ENCODE results near the gene PDZRN3. TPM values are rescaled to one million over a fixed set of nuclear protein-coding genes. Genes with fewer than 3 reads are reported as not detected.

The PDZRN3 gene
- total and polyA plus RNA-seq, 2 of the 13 experiments (the other 11 are each of a cell fraction or from before 2014, with no cell fraction given), result not detected

DNA sequence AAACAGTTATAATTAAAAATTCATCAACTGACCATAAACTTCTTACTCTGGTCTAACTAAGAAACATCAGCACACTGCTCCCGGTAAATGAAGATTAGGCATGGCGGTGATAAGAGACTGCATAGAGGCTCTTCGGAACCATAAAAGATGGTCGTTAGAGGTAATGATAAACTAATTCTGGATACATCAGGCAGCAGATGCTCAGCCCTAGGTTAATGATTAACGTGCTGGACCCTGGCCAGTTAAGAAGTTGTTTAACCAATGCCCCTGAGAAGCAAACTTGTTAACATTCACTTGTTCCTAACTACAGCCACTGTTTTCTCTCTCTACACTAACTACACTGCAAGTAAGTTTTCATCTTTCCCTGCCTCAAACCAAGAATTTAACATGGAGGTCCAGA is 111.5 kb downstream of the PDZRN3 start (continued):
- TF ChIP-seq, protein P1, sequence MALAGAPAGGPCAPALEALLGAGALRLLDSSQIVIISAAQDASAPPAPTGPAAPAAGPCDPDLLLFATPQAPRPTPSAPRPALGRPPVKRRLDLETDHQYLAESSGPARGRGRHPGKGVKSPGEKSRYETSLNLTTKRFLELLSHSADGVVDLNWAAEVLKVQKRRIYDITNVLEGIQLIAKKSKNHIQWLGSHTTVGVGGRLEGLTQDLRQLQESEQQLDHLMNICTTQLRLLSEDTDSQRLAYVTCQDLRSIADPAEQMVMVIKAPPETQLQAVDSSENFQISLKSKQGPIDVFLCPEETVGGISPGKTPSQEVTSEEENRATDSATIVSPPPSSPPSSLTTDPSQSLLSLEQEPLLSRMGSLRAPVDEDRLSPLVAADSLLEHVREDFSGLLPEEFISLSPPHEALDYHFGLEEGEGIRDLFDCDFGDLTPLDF (CRISPR knock-in tag; IDR thresholded peaks at IDR 0.05), result no peak
- TF ChIP-seq THYN1 (CRISPR knock-in tag; IDR thresholded peaks at IDR 0.05; ENCODE audit: borderline replicate concordance, low read depth) (no peak), HNRNPH1 (optimal IDR thresholded peaks at IDR 0.05; ENCODE audit: low read depth, low read length) (no peak), CCAR2 (optimal IDR thresholded peaks at IDR 0.05; ENCODE audit: low read depth, low read length) (no peak), BHLHE40 (IDR thresholded peaks at IDR 0.05; ENCODE audit: low read length) (no peak), KDM2A (CRISPR knock-in tag; IDR thresholded peaks at IDR 0.05; ENCODE audit: borderline replicate concordance, low read depth) (no peak), POLR2AphosphoS2 (IDR thresholded peaks at IDR 0.05; ENCODE audit: low read depth, low read length) (no peak), PTBP1 (IDR thresholded peaks at IDR 0.05; ENCODE audit: low read depth, low read length, poor library complexity, severe bottlenecking) (no peak)
- TF ChIP-seq, protein P2, sequence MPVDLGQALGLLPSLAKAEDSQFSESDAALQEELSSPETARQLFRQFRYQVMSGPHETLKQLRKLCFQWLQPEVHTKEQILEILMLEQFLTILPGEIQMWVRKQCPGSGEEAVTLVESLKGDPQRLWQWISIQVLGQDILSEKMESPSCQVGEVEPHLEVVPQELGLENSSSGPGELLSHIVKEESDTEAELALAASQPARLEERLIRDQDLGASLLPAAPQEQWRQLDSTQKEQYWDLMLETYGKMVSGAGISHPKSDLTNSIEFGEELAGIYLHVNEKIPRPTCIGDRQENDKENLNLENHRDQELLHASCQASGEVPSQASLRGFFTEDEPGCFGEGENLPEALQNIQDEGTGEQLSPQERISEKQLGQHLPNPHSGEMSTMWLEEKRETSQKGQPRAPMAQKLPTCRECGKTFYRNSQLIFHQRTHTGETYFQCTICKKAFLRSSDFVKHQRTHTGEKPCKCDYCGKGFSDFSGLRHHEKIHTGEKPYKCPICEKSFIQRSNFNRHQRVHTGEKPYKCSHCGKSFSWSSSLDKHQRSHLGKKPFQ (CRISPR knock-in tag; IDR thresholded peaks at IDR 0.05; ENCODE audit: insufficient replicate concordance), result no peak
- TF ChIP-seq, protein P3, sequence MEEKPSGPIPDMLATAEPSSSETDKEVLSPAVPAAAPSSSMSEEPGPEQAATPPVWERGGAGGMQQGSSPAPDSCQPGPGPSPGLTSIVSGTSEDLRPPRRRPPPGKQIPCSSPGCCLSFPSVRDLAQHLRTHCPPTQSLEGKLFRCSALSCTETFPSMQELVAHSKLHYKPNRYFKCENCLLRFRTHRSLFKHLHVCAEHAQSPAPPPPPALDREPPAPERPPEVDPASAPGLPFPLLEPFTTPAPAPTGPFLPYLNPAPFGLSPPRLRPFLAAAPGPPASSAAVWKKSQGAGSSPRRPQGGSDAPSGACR (CRISPR knock-in tag; IDR thresholded peaks at IDR 0.05), result no peak
- TF ChIP-seq, protein P4, sequence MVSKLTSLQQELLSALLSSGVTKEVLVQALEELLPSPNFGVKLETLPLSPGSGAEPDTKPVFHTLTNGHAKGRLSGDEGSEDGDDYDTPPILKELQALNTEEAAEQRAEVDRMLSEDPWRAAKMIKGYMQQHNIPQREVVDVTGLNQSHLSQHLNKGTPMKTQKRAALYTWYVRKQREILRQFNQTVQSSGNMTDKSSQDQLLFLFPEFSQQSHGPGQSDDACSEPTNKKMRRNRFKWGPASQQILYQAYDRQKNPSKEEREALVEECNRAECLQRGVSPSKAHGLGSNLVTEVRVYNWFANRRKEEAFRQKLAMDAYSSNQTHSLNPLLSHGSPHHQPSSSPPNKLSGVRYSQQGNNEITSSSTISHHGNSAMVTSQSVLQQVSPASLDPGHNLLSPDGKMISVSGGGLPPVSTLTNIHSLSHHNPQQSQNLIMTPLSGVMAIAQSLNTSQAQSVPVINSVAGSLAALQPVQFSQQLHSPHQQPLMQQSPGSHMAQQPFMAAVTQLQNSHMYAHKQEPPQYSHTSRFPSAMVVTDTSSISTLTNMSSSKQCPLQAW (CRISPR knock-in tag; IDR thresholded peaks at IDR 0.05), result peak; percentile 64
- TF ChIP-seq, protein P5, sequence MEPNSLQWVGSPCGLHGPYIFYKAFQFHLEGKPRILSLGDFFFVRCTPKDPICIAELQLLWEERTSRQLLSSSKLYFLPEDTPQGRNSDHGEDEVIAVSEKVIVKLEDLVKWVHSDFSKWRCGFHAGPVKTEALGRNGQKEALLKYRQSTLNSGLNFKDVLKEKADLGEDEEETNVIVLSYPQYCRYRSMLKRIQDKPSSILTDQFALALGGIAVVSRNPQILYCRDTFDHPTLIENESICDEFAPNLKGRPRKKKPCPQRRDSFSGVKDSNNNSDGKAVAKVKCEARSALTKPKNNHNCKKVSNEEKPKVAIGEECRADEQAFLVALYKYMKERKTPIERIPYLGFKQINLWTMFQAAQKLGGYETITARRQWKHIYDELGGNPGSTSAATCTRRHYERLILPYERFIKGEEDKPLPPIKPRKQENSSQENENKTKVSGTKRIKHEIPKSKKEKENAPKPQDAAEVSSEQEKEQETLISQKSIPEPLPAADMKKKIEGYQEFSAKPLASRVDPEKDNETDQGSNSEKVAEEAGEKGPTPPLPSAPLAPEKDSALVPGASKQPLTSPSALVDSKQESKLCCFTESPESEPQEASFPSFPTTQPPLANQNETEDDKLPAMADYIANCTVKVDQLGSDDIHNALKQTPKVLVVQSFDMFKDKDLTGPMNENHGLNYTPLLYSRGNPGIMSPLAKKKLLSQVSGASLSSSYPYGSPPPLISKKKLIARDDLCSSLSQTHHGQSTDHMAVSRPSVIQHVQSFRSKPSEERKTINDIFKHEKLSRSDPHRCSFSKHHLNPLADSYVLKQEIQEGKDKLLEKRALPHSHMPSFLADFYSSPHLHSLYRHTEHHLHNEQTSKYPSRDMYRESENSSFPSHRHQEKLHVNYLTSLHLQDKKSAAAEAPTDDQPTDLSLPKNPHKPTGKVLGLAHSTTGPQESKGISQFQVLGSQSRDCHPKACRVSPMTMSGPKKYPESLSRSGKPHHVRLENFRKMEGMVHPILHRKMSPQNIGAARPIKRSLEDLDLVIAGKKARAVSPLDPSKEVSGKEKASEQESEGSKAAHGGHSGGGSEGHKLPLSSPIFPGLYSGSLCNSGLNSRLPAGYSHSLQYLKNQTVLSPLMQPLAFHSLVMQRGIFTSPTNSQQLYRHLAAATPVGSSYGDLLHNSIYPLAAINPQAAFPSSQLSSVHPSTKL (CRISPR knock-in tag; IDR thresholded peaks at IDR 0.05), result peak; percentile 25; the same call in 1 of the 2 replicates
- TF ChIP-seq, protein P6, sequence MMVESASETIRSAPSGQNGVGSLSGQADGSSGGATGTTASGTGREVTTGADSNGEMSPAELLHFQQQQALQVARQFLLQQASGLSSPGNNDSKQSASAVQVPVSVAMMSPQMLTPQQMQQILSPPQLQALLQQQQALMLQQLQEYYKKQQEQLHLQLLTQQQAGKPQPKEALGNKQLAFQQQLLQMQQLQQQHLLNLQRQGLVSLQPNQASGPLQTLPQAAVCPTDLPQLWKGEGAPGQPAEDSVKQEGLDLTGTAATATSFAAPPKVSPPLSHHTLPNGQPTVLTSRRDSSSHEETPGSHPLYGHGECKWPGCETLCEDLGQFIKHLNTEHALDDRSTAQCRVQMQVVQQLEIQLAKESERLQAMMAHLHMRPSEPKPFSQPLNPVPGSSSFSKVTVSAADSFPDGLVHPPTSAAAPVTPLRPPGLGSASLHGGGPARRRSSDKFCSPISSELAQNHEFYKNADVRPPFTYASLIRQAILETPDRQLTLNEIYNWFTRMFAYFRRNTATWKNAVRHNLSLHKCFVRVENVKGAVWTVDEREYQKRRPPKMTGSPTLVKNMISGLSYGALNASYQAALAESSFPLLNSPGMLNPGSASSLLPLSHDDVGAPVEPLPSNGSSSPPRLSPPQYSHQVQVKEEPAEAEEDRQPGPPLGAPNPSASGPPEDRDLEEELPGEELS (CRISPR knock-in tag; IDR thresholded peaks at IDR 0.05), result 0 out of 2 replicates have a peak, but pooled peaks have one; percentile 14
- TF ChIP-seq, protein P7, sequence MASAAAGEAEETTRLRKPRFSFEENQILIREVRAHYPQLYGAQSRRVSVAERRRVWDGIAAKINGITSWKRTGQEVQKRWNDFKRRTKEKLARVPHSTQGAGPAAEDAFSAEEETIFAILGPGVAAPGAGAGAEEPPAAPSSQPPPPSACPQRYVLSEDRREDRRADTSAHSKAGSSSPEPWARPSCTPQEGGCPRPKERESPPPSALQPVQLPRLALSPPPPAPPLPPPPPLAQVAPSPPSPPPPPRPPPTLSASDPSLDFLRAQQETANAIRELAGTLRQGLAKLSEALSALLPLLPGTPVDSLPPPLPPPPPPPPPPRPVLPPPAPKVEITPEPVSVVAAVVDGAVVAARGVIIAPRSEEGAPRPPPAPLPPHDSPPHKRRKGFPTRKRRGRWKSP (CRISPR knock-in tag; IDR thresholded peaks at IDR 0.05), result no peak
- TF ChIP-seq, protein P8, sequence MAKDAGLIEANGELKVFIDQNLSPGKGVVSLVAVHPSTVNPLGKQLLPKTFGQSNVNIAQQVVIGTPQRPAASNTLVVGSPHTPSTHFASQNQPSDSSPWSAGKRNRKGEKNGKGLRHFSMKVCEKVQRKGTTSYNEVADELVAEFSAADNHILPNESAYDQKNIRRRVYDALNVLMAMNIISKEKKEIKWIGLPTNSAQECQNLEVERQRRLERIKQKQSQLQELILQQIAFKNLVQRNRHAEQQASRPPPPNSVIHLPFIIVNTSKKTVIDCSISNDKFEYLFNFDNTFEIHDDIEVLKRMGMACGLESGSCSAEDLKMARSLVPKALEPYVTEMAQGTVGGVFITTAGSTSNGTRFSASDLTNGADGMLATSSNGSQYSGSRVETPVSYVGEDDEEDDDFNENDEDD (CRISPR knock-in tag; IDR thresholded peaks at IDR 0.05; ENCODE audit: borderline replicate concordance), result no peak

All from HepG2 (cell line).